Measurements from ENCODE around the gene COL9A1. TPM values are rescaled to one million over a fixed set of nuclear protein-coding genes. Genes with fewer than 3 reads are reported as not detected.

The COL9A1 gene
- total RNA-seq, 1 experiment from 2014 or later: not detected

GRCh38 chr6:70351461-70351860 lies 48.6 kb upstream of the COL9A1 start:
- ChIA-PET CTCF (interaction anchor here (0.6 to 1.2 kb wide), 2 partner anchors 17 to 20 kb away, joined by 4 to 5 read pairs; no protein-coding TSS in a partner anchor), POLR2A (no interaction called here), RAD21 (ENCODE audit: low non-redundant PET in 1 of 2, low total read pairs in 2 of 2, uncharacterized antibody in 2 of 2, unreplicated experiment in 2 of 2) (no interaction called here)
- H3K79me2 ChIP-seq (ENCODE audit: insufficient read depth, low read length): no peaks in the 10 kb centered on the region
- ATAC-seq (no peak), DNase-seq (ENCODE audit: low read depth, low spot score) (no peak)
- peaks cover 16% of the 10 kb centered on the region; the same call in 1 of the 2 replicates for H3K27me3 ChIP-seq (ENCODE audit: insufficient read depth, low read length)
- H3K4me2 ChIP-seq (ENCODE audit: low read length): no peak overlapping the region
- H3K4me3 ChIP-seq (replicated peaks in 1 of 2; ENCODE audit: low read depth in 1 of 2, low read length in 2 of 2): no peak overlapping the region
- no TSS peak for BruUV-seq (replicated peaks)
- intact Hi-C loops (cut with micrococcal nuclease): no loop called here
- no peaks in the 10 kb centered on the region for H3K36me3 ChIP-seq (ENCODE audit: control insufficient read depth in 1 of 2, insufficient read depth in 2 of 2, low read length in 2 of 2)
- no peak overlapping the region for H3K27ac ChIP-seq (ENCODE audit: low read depth, low read length)
- H2AFZ ChIP-seq (ENCODE audit: low read depth, low read length, poor library complexity, severe bottlenecking): no peak overlapping the region
- H3K9me2 ChIP-seq (ENCODE audit: insufficient read depth): no peaks in the 10 kb centered on the region
- no peaks in the 10 kb centered on the region; a peak in 1 of 4 replicates for H3K4me1 ChIP-seq (ENCODE audit: control insufficient read depth in 1 of 2, insufficient read depth in 2 of 2, low read length in 2 of 2)
- TF ChIP-seq EGR1 (IDR thresholded peaks at IDR 0.05; ENCODE audit: low read depth): no peak
- no peak for TF ChIP-seq ZNF274 (IDR thresholded peaks at IDR 0.05; ENCODE audit: low read depth, low read length)
- no peak for TF ChIP-seq JUND (IDR thresholded peaks at IDR 0.05)
- no peak for TF ChIP-seq POLR2AphosphoS5 (IDR thresholded peaks at IDR 0.05; ENCODE audit: low read depth, low read length)
- TF ChIP-seq, protein P1, sequence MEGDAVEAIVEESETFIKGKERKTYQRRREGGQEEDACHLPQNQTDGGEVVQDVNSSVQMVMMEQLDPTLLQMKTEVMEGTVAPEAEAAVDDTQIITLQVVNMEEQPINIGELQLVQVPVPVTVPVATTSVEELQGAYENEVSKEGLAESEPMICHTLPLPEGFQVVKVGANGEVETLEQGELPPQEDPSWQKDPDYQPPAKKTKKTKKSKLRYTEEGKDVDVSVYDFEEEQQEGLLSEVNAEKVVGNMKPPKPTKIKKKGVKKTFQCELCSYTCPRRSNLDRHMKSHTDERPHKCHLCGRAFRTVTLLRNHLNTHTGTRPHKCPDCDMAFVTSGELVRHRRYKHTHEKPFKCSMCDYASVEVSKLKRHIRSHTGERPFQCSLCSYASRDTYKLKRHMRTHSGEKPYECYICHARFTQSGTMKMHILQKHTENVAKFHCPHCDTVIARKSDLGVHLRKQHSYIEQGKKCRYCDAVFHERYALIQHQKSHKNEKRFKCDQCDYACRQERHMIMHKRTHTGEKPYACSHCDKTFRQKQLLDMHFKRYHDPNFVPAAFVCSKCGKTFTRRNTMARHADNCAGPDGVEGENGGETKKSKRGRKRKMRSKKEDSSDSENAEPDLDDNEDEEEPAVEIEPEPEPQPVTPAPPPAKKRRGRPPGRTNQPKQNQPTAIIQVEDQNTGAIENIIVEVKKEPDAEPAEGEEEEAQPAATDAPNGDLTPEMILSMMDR (IDR thresholded peaks at IDR 0.05 in 2 of 3, conservative IDR thresholded peaks at IDR 0.05 in 1 of 3; ENCODE audit: borderline replicate concordance in 1 of 3, insufficient read depth in 1 of 3, low read depth in 2 of 3, low read length in 2 of 3): no peak
- no peak for TF ChIP-seq ELF1 (IDR thresholded peaks at IDR 0.05; ENCODE audit: borderline replicate concordance, low read depth)
- TF ChIP-seq, protein P2, sequence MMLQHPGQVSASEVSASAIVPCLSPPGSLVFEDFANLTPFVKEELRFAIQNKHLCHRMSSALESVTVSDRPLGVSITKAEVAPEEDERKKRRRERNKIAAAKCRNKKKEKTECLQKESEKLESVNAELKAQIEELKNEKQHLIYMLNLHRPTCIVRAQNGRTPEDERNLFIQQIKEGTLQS (IDR thresholded peaks at IDR 0.05): no peak
- no peak for TF ChIP-seq CEBPB (IDR thresholded peaks at IDR 0.05; ENCODE audit: low read depth)
- H3K9me3 ChIP-seq (ENCODE audit: control insufficient read depth in 1 of 2, insufficient read depth in 1 of 2, low read depth in 1 of 2, low read length in 2 of 2): no peaks in the 10 kb centered on the region
- no peak overlapping the region for H3K9ac ChIP-seq (ENCODE audit: low read length)
- H4K20me1 ChIP-seq (ENCODE audit: insufficient read depth): no peaks in the 10 kb centered on the region

GRCh38 chr6:70345619-70346018 lies 42.7 kb upstream of the COL9A1 start:
- intact Hi-C loops (cut with micrococcal nuclease): no loop called here
- no peaks in the 10 kb centered on the region for H3K9me3 ChIP-seq (ENCODE audit: control insufficient read depth in 1 of 2, insufficient read depth in 1 of 2, low read depth in 1 of 2, low read length in 2 of 2)
- CTCF ChIA-PET: no interaction called here
- no peaks in the 10 kb centered on the region for H3K9me2 ChIP-seq (ENCODE audit: insufficient read depth)
- no peak overlapping the region for H3K4me2 ChIP-seq (ENCODE audit: low read length)
- no peak overlapping the region for H3K4me3 ChIP-seq (replicated peaks in 1 of 2; ENCODE audit: low read depth in 1 of 2, low read length in 2 of 2)
- TF ChIP-seq, protein P3, sequence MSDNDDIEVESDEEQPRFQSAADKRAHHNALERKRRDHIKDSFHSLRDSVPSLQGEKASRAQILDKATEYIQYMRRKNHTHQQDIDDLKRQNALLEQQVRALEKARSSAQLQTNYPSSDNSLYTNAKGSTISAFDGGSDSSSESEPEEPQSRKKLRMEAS (IDR thresholded peaks at IDR 0.05): no peak
- TF ChIP-seq, protein P1 (IDR thresholded peaks at IDR 0.05 in 2 of 3, conservative IDR thresholded peaks at IDR 0.05 in 1 of 3; ENCODE audit: borderline replicate concordance in 1 of 3, insufficient read depth in 1 of 3, low read depth in 2 of 3, low read length in 2 of 3): no peak
- TF ChIP-seq CEBPB (IDR thresholded peaks at IDR 0.05; ENCODE audit: low read depth): no peak
- TF ChIP-seq JUND (IDR thresholded peaks at IDR 0.05): no peak
- no peak for TF ChIP-seq FOSL1 (IDR thresholded peaks at IDR 0.05; ENCODE audit: low read depth)
- TF ChIP-seq ELF1 (IDR thresholded peaks at IDR 0.05; ENCODE audit: borderline replicate concordance, low read depth): no peak
- TF ChIP-seq, protein P4, sequence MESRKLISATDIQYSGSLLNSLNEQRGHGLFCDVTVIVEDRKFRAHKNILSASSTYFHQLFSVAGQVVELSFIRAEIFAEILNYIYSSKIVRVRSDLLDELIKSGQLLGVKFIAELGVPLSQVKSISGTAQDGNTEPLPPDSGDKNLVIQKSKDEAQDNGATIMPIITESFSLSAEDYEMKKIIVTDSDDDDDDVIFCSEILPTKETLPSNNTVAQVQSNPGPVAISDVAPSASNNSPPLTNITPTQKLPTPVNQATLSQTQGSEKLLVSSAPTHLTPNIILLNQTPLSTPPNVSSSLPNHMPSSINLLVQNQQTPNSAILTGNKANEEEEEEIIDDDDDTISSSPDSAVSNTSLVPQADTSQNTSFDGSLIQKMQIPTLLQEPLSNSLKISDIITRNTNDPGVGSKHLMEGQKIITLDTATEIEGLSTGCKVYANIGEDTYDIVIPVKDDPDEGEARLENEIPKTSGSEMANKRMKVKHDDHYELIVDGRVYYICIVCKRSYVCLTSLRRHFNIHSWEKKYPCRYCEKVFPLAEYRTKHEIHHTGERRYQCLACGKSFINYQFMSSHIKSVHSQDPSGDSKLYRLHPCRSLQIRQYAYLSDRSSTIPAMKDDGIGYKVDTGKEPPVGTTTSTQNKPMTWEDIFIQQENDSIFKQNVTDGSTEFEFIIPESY (IDR thresholded peaks at IDR 0.05; ENCODE audit: extremely low read depth, insufficient replicate concordance, low read length): no peak
- TF ChIP-seq TCF7L2 (IDR thresholded peaks at IDR 0.05; ENCODE audit: borderline replicate concordance, extremely low read depth, insufficient read depth, insufficient read length): no peak
- no peak for TF ChIP-seq ZNF274 (IDR thresholded peaks at IDR 0.05; ENCODE audit: low read depth, low read length)
- no peaks in the 10 kb centered on the region for H3K79me2 ChIP-seq (ENCODE audit: insufficient read depth, low read length)
- ATAC-seq: no peak
- H2AFZ ChIP-seq (ENCODE audit: low read depth, low read length, poor library complexity, severe bottlenecking): no peak overlapping the region
- BruUV-seq (replicated peaks): no TSS peak
- H3K4me1 ChIP-seq (ENCODE audit: control insufficient read depth in 1 of 2, insufficient read depth in 2 of 2, low read length in 2 of 2): no peaks in the 10 kb centered on the region
- POLR2A ChIA-PET: no interaction called here
- H3K36me3 ChIP-seq (ENCODE audit: control insufficient read depth in 1 of 2, insufficient read depth in 2 of 2, low read length in 2 of 2): no peaks in the 10 kb centered on the region
- no peaks in the 10 kb centered on the region for H4K20me1 ChIP-seq (ENCODE audit: insufficient read depth)
- H3K9ac ChIP-seq (ENCODE audit: low read length): no peak overlapping the region
- no peak overlapping the region for H3K27ac ChIP-seq (ENCODE audit: low read depth, low read length)
- RAD21 ChIA-PET (ENCODE audit: low non-redundant PET in 1 of 2, low total read pairs in 2 of 2, uncharacterized antibody in 2 of 2, unreplicated experiment in 2 of 2): no interaction called here
- DNase-seq (ENCODE audit: low read depth, low spot score): no peak
- peaks cover 28% of the 10 kb centered on the region for H3K27me3 ChIP-seq (ENCODE audit: insufficient read depth, low read length)

Measured in HCT116 (cell line).